ENCODE measurements around the gene ESYT3.

Gene ESYT3

GRCh38 chr3:138458774-138459499, 24.5 kb downstream of the ESYT3 start:
- in situ Hi-C loops (cut with MboI; ENCODE audit: low sequenced_read_pairs, unreplicated experiment) = no loop called here
- TF ChIP-seq, protein P1, sequence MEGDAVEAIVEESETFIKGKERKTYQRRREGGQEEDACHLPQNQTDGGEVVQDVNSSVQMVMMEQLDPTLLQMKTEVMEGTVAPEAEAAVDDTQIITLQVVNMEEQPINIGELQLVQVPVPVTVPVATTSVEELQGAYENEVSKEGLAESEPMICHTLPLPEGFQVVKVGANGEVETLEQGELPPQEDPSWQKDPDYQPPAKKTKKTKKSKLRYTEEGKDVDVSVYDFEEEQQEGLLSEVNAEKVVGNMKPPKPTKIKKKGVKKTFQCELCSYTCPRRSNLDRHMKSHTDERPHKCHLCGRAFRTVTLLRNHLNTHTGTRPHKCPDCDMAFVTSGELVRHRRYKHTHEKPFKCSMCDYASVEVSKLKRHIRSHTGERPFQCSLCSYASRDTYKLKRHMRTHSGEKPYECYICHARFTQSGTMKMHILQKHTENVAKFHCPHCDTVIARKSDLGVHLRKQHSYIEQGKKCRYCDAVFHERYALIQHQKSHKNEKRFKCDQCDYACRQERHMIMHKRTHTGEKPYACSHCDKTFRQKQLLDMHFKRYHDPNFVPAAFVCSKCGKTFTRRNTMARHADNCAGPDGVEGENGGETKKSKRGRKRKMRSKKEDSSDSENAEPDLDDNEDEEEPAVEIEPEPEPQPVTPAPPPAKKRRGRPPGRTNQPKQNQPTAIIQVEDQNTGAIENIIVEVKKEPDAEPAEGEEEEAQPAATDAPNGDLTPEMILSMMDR (IDR thresholded peaks at IDR 0.05; ENCODE audit: borderline replicate concordance, control extremely low read depth, extremely low read depth, insufficient read depth, missing control alignments) = no peak
- DNase-seq (ENCODE audit: low spot score) = no peak

GRCh38 chr3:138459619-138460535, 25.5 kb downstream of the ESYT3 start:
- in situ Hi-C loops (cut with MboI; ENCODE audit: low sequenced_read_pairs, unreplicated experiment) = no loop called here
- TF ChIP-seq, protein P1 (IDR thresholded peaks at IDR 0.05; ENCODE audit: borderline replicate concordance, control extremely low read depth, extremely low read depth, insufficient read depth, missing control alignments) = no peak

DNA sequence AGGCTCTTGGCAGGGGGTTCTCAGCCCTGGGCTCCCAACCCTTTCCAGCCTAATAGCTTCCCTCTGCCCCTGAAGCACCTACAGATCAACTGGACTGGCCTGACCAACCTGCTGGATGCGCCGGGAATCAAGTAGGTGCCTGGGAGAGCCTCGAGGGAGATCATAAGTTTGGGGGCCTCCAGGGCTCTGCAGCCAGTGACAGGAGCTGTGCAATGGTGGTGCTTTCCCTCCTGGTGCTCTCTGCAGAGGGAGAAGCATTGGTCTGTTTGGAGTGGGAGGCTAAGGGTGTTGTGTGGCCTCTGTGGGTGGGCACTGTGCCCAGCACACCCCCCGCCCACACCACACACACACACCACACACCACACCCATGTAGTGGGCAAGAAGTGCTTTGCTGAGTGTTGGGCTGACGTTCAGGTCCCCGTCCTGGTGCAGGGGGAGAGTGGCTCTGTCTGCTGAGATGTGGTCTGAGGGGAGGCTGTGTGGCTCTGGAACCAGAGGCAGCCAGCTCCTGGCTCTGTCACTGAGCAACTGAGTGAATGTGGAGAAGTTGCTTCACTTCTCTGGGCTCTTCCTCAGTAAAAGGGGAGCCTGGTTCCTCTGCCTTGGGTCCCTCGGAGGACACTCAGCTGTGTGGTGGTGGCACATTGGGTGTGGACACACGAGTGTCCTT, 26.3 kb downstream of the ESYT3 start:
- TF ChIP-seq, protein P1 (IDR thresholded peaks at IDR 0.05; ENCODE audit: borderline replicate concordance, control extremely low read depth, extremely low read depth, insufficient read depth, missing control alignments) = no peak
- in situ Hi-C loops (cut with MboI; ENCODE audit: low sequenced_read_pairs, unreplicated experiment) = no loop called here
- DNase-seq (ENCODE audit: low spot score) = no peak

More at GRCh38 chr3:138459619-138460535, 25.5 kb downstream of the ESYT3 start:
- DNase-seq (ENCODE audit: low spot score) = no peak

- in situ Hi-C loops (cut with MboI; ENCODE audit: low sequenced_read_pairs, unreplicated experiment) = no loop called here
- no peak for DNase-seq (ENCODE audit: low spot score)
- TF ChIP-seq, protein P1 (IDR thresholded peaks at IDR 0.05; ENCODE audit: borderline replicate concordance, control extremely low read depth, extremely low read depth, insufficient read depth, missing control alignments) = no peak
These were observed 26.8 kb downstream of the ESYT3 start for GRCh38 chr3:138461246-138461645.

GRCh38 chr3:138461896-138462295, 27.5 kb downstream of the ESYT3 start:
- no peak for DNase-seq (ENCODE audit: low spot score)
- TF ChIP-seq, protein P1 (IDR thresholded peaks at IDR 0.05; ENCODE audit: borderline replicate concordance, control extremely low read depth, extremely low read depth, insufficient read depth, missing control alignments) = no peak
- in situ Hi-C loops (cut with MboI; ENCODE audit: low sequenced_read_pairs, unreplicated experiment) = no loop called here
